T-helper 2 cell (primary cell): ENCODE data around the gene TRIM8.
A peak's percentile ranks its signal among the peaks of the same experiment; 100 is the strongest.
"Not testable (repeated sequence)": the region's sequence is repeated elsewhere in the genome, so short reads cannot be mapped to it uniquely, and the experiment has no call there.

Source experiments
- DNase-seq, 5 experiments: peaks; one replicate each; pipeline versions ENCODE4 v3.0.0 to v3.0.0-alpha.2; 2012 to 2022

The TRIM8 gene

DNA sequence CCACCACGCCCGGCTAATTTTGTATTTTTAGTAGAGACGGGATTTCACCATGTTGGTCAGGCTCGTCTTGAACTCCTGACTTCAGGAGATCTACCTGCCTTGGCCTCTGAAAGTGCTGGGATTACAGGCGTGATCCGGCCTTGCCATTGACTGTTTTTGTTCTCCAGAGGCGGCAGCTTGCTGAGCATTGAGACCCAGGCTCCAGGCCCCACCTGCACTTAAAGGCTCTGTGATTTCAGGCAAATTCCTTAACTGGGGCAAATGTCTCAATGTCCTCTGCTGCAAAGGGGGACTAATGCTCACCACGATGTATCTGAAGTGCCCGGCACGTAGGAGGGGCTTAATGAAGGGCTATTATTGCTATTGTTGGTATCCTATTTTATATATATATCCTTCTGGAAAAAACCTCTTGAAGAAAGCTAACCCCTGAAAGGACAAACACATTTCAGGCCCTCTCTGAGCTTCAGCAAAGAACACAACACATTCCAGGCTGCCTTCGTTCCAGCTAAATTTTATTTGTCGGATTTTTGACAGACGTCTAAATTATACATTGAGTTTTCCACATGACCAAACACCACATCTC, 29.0 kb downstream of the TRIM8 start:
- no peak for DNase-seq

DNA sequence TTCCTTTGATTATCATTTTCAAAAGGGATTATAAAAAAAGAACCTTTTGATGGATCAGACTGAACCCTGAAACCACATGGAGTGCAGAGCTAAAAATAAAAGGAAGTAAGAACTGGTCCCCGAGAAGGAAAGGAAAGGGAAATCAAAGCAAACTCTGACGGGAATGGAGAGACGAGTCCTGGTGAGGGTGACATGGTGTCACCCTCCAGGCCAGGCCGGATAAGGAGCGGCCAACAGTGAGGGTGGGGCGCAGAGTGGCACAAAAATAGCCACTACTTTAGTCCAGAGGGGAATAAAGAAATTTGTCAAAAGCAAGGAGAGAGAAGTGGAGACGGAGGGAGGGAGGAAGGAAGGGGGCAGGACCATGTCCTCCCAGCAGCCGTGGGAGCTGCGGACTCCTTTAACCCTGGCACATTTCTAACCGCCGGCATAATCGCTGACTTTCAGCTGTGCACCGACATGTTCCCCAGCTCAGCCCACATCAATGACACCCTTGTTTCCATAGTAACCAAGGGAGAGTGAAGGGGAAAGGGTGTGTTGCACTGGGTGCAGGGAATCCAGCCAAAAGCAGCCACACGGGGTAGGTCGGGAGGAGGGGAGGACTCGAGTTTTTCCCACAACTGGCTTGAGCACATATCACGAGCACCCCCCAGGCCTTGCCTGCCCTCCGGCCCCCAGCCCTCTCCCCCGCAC, 29.7 kb downstream of the TRIM8 start:
- peak in 4 of 5 experiments; percentile 45 to 87 (median 70) for DNase-seq

DNA sequence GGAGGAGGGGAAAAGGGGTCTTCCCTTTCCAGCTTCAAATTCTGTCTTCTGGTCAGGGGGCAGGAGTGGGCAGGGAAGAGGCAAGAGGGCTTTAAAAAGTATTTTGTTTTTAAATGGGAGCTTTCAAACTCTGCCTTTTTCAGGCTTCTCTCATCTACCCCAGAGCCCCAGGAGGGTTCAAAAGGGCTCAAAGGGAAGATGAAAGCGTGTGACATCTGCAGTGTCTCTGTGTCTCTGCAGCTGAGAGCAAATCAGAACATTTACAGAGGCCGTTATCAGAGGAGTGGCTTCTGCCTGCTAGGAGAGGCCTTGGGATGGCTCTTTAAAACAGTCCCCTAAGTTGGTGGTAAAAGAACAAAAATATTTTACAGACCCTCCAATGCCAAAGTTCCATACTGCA, 30.3 kb downstream of the TRIM8 start:
- peak in 1 of 5 experiments; percentile 28 for DNase-seq

DNA sequence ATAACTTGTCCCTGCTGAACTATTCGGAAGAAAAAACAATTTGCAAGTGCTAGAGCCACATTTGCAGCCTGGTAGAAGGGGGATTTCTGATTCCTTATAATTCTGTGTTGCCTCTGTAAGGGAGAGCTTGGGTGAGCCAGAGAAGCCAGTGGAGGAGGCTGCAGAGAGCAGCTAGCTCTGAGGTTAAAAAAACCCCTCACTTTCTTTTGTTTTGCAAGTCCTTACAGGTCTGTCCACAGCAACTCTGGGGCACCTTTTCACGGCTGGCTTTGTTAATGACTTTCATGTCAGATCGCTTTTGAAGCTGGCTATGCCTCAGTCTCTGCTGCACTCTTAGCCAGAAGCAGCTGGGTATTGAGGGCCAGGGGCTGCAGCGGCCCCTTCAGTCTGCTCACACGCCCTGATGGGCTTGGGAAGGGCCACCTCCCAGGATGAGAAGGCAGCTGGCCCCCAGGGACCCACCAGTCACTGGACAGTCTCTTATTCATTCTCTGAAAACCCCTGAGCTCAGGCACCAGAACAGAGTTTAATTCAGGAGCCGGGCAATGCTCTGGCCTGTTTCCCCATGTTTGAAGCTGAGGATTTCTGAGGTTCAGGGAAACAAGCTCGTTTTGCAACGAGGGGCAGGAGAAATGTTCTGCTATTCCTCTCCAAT, 30.9 kb downstream of the TRIM8 start:
- no peak for DNase-seq

DNA sequence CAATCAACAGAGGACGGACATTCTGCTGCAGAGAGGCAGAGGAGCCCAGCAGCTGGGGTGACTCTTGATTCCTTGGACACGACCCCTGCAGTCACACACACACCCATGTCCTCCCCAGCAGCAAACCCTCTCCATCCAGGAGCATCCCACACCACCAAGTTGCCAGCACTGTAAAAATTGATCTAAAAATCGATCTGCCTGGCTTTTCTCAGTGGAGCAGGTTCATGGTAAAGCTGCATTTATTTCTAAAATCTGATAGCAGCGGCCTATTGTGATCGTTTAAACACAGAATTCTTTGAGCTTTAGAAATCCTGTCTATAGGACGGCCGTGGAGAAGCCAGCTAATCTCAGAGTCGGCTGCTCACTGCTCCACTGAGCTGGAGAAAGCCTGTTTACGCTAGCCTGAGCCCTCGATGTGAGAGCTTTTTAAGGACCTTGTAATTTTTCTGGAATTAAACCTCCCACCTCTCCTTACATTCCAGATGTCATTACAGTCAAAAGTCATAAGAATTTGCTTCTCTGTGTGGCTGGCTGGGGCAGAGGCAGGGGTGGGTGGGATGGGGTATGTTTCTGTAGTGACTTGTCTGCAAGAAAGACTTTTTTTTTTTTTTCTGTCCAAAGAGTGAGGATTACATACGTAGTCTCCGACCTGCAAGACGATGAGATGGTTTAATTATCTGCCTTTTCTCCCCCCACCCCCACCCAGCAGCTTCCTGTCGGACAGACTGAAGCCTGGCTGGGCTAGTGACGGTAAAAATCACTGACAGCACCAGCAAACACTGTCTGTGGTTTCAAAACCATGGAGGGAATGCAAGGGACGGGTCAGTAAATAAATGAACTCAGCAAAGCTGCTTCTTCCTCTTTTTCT, 31.6 kb downstream of the TRIM8 start:
- DNase-seq = no peak

DNA sequence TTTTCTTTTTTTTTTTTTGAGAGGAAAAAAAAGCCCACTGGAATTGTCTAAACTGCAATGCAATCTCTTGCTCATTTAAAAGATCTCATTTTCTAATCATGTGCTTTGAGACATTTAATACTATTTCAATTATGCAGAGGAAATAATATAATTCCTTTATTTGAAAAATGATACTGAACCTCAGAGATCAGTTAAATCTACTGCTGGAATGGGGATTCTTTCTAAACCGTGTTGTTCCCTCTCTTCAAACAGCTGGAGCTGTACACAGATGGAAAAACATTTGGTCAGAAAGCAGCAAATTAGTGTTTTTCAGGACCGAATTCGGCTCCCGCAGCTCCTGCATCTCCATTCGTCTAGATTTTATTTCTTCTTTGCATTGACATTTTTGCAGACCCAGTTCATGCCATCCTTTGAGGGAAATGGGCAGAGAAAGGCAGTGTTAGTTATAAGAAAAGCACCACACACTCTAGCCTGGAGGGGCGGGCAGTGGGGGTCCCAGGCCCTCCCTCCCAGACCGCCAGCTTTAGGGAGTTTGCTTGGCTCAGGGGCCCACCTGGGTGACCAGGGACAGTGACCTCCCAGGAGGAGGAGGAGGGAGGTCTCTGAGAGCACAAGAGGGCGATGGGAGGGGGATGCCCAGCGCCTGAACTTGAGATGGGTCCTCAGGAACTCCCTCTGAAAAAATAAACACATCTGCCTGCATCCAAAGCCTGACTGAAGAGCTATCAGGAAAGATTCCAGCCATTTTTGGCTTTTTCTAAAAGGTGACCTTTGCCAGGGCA, 32.4 kb downstream of the TRIM8 start:
- DNase-seq = no peak

DNA sequence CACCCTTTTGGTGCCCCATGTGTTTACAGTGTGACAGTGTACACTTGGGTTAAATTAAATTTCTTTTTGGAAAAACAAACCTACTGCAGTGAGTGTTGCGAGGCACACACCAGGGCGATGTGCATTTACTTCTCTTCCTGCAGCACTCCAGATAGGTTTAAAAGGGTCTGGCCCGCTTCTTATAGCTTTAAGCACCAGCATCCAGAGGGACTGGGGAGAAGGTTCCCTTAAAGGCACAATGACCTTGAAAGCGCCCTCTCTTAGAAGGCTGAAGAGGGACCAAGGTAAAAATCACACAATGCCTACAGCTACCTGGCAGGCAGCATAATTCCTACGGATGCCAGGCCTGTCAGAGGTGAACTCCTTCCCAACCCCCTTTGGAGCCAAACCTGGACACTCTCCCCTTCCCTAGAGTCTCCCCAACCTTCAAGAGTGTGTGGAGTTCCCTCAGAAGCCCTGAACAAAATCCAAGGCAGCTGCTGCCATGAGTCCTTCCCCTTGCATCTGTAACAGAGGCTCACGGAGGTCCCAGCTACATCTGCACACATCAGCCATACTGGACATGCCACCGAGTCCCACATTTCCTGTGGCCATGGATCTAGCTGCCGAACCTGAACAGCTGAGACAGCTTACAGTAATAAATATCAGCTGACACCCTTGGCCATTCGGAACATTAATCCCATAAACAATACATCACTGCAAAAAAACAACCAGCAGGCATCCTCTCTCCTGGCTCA, 33.2 kb downstream of the TRIM8 start:
- DNase-seq = no peak

DNA sequence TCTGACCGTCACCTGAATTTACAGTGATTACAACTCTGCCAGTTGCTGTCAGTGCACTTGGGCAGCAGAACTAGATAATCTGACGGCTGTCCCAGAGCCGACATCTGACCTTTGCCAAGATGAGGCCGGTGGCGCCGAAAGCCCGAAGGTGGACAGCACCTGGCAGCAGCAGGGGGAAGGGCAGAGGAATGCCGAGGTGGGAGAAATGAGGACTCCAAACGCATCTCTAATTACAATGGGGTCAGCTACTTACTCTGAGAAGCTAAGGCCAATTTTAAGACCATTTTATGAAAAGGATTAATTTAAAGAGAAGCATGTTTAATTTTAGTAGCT, 33.8 kb downstream of the TRIM8 start:
- no peak for DNase-seq

DNA sequence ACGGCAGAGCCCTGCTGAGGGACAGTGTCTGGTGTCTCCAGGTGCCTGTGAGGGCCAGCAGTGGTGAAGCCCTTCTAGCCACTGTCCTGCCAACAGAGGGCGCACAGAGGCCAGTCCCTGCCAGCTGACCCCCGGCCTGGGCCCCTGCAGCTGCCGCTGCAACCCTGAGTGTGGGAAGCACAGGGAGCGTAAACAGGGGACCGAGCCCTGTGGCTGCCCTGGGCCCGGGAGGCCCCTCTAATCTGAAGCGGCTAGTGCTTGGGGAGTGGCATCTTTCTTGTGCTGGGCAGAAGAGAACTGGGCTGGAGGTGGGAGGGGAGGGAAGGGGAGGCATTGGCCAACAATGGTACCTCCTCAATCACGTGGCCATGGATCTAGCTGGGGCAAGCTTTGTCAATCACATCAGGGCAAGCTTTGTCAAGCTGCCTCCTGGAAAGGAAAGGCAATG, 34.6 kb downstream of the TRIM8 start:
- DNase-seq = no peak

DNA sequence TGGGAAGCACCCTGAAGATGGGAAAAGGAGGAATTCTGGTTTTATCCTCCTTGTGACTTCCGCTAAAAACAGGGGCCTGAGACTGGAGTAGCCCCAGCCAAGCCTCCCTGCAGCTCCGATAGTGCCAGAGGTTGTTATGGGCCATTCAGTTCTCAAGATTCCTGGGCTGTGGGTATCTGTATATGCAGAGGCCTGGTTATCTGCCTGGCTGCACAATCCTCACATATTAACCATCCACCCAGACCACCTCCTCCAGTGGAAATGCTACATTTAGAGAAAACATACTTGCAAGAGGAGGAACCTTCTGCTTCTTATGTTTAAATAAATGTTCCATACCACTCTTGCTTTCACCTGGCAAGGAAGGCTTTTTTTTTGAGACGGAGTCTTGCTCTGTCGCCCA, 35.3 kb downstream of the TRIM8 start:
- DNase-seq = no peak

DNA sequence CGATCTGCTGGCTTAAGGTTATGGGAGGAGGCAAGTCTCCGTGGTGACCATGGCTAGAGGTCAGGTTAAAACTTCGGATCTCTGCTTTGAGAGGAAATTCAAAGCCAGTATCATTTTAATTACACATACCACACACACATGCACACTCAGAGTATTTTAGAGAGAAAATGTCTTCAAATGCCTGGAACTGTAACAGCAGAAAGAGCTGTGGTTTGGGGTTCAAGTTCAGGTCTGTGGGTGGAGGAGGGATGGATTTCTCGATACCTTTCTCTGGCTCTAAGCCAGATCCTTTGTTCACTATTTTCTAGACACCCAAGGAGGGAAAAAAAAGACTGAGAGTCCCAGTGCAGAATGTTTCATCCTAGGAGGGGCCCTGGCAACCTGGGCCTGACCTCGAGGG, 37.4 kb downstream of the TRIM8 start:
- DNase-seq = no peak

DNA sequence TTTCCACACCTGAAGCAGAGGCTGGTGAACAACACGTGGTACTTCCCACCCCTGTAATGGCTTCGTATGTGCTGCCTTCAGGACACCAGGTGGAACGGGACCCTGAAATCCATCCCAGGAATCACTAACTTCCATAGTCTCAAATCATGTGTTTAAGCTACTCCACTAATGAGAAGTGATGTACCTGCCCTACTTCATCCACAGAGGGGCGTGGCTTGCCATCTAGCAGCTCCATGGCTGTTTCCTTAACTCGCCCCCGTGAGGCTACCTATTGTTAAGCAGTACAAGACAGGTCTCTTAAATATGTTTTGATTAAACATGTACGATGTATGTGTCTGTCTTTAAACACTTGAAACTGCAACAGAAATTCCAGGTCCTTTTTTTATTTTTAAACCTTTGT, 38.1 kb downstream of the TRIM8 start:
- no peak for DNase-seq

DNA sequence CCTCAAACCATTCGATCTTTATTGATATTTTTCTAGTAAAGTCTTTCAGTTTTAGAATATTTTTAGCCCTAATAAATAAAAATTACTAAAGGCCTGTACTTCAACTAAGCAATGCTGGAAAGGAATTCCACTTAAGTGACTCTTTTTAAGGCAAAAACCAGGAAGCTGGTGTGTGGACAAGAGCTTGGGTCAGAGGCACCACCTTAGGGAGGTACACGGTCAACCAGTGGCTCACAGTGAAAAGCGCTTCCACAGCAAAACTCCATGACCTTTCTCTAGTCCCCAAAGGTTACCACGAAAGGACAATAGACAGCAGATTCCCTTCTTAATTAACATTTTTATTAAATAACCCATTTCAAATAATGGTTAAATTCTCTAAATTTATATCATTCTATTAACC, 38.7 kb downstream of the TRIM8 start:
- no peak for DNase-seq

DNA sequence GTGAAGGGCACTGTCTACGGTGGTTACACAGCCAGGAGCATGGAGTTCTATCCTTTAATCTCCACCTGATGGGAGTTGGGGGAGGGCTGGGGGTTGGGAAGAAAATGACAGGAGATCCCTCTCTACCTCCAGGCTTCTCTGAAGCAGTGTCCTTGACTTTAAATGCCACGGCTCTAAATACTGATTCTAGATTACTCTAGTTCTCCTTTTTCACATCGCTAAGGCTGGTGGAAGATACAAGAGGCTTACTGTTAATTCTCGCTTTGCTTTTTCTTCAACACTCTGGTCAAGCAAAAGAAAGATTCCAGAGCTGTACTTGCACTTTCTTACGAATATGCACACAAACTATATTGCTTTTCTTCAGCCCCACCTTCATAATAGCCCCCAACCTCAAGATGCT, 39.5 kb downstream of the TRIM8 start:
- DNase-seq = no peak

DNA sequence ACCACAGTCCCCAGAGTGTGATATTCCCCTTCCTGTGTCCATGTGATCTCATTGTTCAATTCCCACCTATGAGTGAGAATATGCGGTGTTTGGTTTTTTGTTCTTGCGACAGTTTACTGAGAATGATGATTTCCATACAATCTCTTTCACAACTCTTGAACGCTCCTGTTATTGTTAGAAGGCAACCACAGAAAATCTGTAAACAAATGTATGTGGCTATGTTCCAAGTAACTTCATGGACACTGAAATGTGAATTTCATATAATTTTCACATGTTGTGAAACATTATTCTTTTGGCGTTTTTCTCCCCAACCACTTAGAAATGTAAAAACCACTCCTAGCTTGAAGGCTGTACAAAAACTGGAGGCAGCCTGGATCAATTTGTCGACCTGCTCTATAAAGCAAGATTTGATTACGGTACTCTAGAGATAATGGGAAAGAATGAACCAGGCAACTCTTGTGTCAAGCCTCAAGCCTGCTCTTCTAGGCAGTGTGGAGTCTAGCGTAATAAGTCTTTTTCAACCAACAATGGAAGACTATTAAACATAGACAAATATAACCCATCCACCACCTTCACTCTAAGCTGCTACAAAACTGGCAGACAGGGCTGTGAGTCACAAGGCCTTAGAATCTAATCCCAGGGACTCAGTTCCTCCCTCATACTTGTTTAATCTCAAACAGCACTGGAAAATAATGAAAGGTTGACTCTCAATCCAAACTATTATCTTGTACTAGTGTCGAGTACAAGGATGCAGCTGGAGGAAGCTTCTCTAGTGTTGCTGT, 47.2 kb downstream of the TRIM8 start:
- DNase-seq = no peak

DNA sequence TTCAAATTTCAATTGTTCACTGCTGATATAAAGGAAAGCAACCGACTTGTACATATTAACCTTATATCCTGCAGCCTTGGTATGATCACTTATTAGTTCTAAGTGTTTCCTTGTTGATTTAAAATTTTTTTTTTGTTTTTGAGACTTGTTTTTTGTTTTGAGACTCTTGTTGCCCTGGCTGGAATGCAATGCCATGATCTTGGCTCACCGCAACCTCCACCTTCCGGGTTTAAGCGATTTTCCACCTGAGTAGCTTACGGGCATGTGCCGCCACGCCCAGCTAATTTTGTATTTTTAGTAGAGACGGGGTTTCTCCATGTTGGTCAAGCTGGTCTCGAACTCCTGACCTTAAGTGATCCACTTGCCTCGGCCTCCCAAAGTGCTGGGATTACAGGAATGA, 51.1 kb downstream of the TRIM8 start:
- not testable (repeated sequence) for DNase-seq

DNA sequence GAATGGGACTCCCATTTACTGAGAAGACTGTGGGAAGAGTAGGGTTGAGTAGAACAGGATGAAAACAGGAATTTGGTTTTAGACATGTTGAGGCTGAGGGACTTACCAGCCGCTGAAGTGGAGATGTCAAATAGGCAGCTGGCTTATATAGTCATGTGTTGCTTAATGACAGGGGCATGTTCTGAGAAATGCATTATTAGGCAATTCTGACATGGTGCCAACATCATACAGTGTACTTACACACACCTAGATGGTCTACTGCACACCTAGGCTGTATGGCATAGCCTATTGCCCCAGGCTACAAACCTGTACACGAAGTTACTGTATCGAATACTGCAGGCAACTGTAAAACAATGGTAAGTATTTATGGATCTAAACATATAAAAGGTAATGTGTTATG, 52.5 kb downstream of the TRIM8 start:
- DNase-seq = no peak

DNA sequence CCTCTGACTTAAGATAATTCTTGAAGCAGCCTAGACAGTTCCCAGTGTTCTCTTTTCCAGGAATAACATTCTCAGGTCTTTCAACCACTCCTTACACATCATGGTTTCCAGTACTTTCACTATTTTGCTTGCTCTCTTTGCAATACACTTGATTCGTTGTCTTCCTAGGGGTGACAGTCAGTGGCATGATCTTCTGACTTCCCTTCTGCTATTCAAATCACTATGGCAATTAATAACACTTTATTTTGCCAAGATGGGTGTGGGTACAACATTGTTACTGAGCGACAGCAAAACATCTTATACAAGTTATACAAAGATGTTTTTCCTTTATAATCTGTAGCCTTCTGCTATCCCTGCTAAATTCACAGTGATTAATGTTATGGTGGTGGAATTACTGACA, 54.6 kb downstream of the TRIM8 start:
- DNase-seq = no peak

DNA sequence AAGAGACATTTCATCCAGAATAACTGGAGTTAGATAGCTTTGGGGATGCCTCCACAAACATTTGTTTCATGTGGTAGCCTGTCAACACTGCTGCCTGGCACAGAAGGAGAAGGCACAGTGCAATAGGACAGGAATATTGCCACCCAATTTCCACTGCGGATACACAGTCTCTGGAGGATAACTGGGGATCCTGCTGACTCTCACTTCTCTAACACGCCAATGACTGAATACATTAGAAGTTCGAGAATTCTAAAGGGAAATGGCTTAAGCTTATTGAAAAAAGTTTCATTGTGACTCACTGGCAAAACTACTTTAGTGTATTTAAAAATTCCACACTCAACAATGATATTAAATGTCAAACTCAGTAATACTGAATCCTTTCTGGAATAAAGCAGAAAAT, 57.0 kb downstream of the TRIM8 start:
- DNase-seq = no peak

DNA sequence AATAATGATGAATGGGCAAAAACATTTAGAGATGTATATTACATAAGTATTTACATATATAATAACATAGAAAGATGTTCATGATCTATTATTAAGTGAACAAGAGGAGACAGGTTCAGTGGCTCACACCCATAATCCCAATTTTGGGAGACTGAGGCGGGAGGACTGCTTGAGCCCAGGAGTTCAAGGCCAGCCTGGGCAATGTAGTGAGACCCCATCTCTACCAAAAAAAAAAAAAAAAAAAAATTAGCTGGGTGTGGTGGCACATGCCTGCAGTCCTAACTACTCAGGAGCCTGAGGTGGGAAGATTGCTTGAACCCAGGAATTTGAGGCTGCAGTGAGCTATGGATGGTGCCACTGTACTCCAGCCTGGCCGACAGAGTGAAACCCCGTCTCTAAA, 57.5 kb downstream of the TRIM8 start:
- DNase-seq = no peak

DNA sequence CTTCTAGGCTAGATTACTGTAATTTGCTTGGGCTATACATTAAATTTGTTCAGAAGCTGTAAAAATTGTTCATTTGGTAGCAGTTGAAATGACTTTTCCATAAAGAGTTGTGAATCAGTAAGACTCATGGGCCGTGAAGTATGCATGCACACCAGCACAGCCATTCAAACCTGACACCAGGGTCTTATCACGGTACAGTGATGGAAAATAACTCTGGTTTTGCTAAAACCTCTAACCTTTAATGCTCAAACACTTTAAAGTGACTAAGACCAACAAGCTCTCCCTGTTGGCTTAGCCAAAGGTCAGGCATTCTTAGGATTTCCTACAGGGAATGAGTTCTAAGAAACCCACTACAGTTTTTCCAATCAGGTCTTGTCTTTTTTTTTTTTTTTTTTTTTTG, 58.5 kb downstream of the TRIM8 start:
- DNase-seq = no peak
